Measurements from ENCODE around the gene SLC49A3.

DNA sequence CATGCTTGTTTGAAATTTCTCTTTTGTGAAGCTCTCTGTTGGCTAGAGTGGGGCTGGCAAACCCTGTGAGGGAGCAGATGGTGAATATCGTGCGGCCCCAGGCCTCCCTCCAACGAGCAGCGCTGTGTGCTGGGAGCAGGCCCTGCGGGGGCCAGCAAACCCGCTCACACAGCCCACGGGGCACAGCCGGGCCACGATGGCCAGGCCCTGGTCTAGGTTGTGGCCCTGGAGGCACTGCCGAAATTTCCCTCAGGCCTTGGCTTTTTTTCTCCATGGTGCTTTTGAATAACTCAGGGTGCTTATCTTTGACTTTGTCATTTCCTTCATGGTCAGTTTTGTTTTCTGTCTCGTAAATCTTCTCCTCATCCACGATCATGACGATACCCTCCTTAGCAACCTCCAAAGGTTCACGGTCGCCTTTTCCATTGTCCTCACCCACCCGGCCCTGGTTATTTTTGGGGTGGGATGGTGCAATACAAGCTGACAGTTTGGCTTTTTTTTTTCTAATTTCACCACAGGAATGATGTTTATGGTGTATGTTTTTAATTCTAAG lies 37.4 kb upstream of the SLC49A3 start:
- TF ChIP-seq ZFX (CRISPR knock-in tag; IDR thresholded peaks at IDR 0.05; ENCODE audit: low read depth) (no peak), RAD21 (CRISPR knock-in tag; IDR thresholded peaks at IDR 0.05) (no peak), HMGA1 (CRISPR knock-in tag; conservative IDR thresholded peaks at IDR 0.05) (no peak), ZKSCAN1 (IDR thresholded peaks at IDR 0.05; ENCODE audit: low read length) (no peak), HDAC6 (IDR thresholded peaks at IDR 0.05; ENCODE audit: low read depth, low read length) (no peak), BRCA1 (CRISPR knock-in tag; IDR thresholded peaks at IDR 0.05) (no peak), GTF2F1 (IDR thresholded peaks at IDR 0.05; ENCODE audit: low read length) (no peak), RXRB (CRISPR knock-in tag; IDR thresholded peaks at IDR 0.05; ENCODE audit: borderline replicate concordance) (no peak), SMARCE1 (IDR thresholded peaks at IDR 0.05; ENCODE audit: borderline replicate concordance) (no peak), ZNF121 (CRISPR knock-in tag; IDR thresholded peaks at IDR 0.05) (no peak)
- TF ChIP-seq, protein P1, sequence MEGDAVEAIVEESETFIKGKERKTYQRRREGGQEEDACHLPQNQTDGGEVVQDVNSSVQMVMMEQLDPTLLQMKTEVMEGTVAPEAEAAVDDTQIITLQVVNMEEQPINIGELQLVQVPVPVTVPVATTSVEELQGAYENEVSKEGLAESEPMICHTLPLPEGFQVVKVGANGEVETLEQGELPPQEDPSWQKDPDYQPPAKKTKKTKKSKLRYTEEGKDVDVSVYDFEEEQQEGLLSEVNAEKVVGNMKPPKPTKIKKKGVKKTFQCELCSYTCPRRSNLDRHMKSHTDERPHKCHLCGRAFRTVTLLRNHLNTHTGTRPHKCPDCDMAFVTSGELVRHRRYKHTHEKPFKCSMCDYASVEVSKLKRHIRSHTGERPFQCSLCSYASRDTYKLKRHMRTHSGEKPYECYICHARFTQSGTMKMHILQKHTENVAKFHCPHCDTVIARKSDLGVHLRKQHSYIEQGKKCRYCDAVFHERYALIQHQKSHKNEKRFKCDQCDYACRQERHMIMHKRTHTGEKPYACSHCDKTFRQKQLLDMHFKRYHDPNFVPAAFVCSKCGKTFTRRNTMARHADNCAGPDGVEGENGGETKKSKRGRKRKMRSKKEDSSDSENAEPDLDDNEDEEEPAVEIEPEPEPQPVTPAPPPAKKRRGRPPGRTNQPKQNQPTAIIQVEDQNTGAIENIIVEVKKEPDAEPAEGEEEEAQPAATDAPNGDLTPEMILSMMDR (CRISPR knock-in tag; IDR thresholded peaks at IDR 0.05), result no peak
